ENCODE data around the gene FAM234B.

DNA sequence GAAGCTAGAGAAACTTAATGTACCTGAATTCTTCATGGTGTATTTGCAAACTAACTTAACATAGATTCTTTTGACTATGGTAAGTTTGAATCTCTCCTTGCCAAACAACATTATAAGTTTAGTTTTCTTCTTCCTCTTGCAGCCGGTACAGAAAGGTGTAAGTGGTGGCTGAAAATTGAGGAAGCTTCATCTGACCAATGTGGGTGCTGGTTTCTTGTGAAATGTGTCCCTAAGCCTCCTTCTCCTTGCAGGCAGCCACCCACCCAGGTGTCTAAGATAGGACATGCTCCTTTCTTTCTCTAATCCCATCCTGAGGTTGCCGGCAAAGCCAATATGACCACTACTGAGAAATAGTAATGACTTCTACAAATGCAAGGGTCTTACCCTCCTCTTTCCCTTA, 38.7 kb downstream of the FAM234B start:
- TF ChIP-seq, protein P1, sequence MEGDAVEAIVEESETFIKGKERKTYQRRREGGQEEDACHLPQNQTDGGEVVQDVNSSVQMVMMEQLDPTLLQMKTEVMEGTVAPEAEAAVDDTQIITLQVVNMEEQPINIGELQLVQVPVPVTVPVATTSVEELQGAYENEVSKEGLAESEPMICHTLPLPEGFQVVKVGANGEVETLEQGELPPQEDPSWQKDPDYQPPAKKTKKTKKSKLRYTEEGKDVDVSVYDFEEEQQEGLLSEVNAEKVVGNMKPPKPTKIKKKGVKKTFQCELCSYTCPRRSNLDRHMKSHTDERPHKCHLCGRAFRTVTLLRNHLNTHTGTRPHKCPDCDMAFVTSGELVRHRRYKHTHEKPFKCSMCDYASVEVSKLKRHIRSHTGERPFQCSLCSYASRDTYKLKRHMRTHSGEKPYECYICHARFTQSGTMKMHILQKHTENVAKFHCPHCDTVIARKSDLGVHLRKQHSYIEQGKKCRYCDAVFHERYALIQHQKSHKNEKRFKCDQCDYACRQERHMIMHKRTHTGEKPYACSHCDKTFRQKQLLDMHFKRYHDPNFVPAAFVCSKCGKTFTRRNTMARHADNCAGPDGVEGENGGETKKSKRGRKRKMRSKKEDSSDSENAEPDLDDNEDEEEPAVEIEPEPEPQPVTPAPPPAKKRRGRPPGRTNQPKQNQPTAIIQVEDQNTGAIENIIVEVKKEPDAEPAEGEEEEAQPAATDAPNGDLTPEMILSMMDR (IDR thresholded peaks at IDR 0.05 in 4 of 5, conservative IDR thresholded peaks at IDR 0.05 in 1 of 5): no peak
- no peak for TF ChIP-seq POLR2A (IDR thresholded peaks at IDR 0.05)
